ENCODE measurements around the gene AHNAK. TPM values are rescaled to one million over a fixed set of nuclear protein-coding genes. Genes with fewer than 3 reads are reported as not detected.

AHNAK gene
- total and polyA plus RNA-seq, 2 donors (not counting 3 experiments of a cell fraction or from before 2014, with no cell fraction given): 35.2 to 436 TPM

- no peaks in the 10 kb centered on the region for H3K36me3 ChIP-seq (ENCODE audit: control insufficient read depth in 2 of 2, extremely low read depth in 1 of 2, insufficient read depth in 2 of 2, low read length in 2 of 2)
- FAIRE-seq: no peak
- H3K4me2 ChIP-seq (ENCODE audit: insufficient read depth, low read length): no peak overlapping the region
- H3K4me1 ChIP-seq (ENCODE audit: control insufficient read depth, extremely low read depth, insufficient read depth, low read length): no peaks in the 10 kb centered on the region
- H3K9me1 ChIP-seq (replicated peaks; ENCODE audit: control insufficient read depth, extremely low read depth, insufficient read depth, low read length): no peaks in the 10 kb centered on the region
- BruUV-seq (replicated peaks): no TSS peak
- H3K79me2 ChIP-seq (ENCODE audit: control insufficient read depth, insufficient read depth, low read length): no peaks in the 10 kb centered on the region
- no peak overlapping the region for H3K4me3 ChIP-seq (replicated peaks in 1 of 3; ENCODE audit: insufficient read depth in 1 of 3, low read depth in 1 of 3, low read length in 3 of 3)
- H3K9me3 ChIP-seq (replicated peaks; ENCODE audit: control insufficient read depth, insufficient read depth, low read length): no peaks in the 10 kb centered on the region
- H3K27me3 ChIP-seq (ENCODE audit: control insufficient read depth in 2 of 2, insufficient read depth in 2 of 2, low read length in 2 of 2): no peaks in the 10 kb centered on the region
- TF ChIP-seq POLR2AphosphoS5 (IDR thresholded peaks at IDR 0.05; ENCODE audit: insufficient read depth, low read depth, low read length): no peak
- no peak for TF ChIP-seq JUN (IDR thresholded peaks at IDR 0.05; ENCODE audit: borderline replicate concordance, insufficient read depth, insufficient read length, low read depth)
- TF ChIP-seq POLR2A (IDR thresholded peaks at IDR 0.05; ENCODE audit: low read depth, low read length): no peak
- TF ChIP-seq FOS (IDR thresholded peaks at IDR 0.05; ENCODE audit: borderline replicate concordance, insufficient read depth, low read length): no peak
- no peak for TF ChIP-seq MYC (IDR thresholded peaks at IDR 0.05; ENCODE audit: low read depth, low read length)
- no peak for TF ChIP-seq CTCF (IDR thresholded peaks at IDR 0.05; ENCODE audit: extremely low read depth in 1 of 2, insufficient read depth in 1 of 2, low read depth in 1 of 2, low read length in 2 of 2)
- no peak for TF ChIP-seq GATA2 (IDR thresholded peaks at IDR 0.05; ENCODE audit: insufficient read depth, insufficient read length, low read depth, low read length)
- TF ChIP-seq, protein P1, sequence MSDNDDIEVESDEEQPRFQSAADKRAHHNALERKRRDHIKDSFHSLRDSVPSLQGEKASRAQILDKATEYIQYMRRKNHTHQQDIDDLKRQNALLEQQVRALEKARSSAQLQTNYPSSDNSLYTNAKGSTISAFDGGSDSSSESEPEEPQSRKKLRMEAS (IDR thresholded peaks at IDR 0.05; ENCODE audit: insufficient read depth, insufficient read length): no peak
- no peak for TF ChIP-seq EZH2 (IDR thresholded peaks at IDR 0.05; ENCODE audit: borderline replicate concordance, low read depth, low read length, severe bottlenecking)
- no peak overlapping the region for H2AFZ ChIP-seq (ENCODE audit: low read depth, low read length)
- no peaks in the 10 kb centered on the region for H4K20me1 ChIP-seq (replicated peaks; ENCODE audit: control insufficient read depth, extremely low read depth, insufficient read depth, low read length)
- dilution Hi-C loops (cut with MboI; ENCODE audit: extremely low pct_ligation_motif_present, low sequenced_read_pairs): no loop called here
- intact Hi-C loops (cut with micrococcal nuclease): no loop called here
- ChIA-PET POLR2A (interaction anchor here (0.6 kb wide), 1 partner anchor 13 kb away, joined by 3 read pairs; no protein-coding TSS in a partner anchor), CTCF (interaction anchor here (0.7 to 1.6 kb wide), 8 partner anchors 14 to 84 kb away, joined by 3 to 13 read pairs (median 4); no protein-coding TSS in a partner anchor)
- H3K27ac ChIP-seq (ENCODE audit: insufficient read depth, low read depth, low read length): no peak overlapping the region
- DNase-seq (ENCODE audit: low read depth, low spot score): no peak
- no peak overlapping the region for H3K9ac ChIP-seq (replicated peaks; ENCODE audit: extremely low read depth, insufficient read depth, low read length)
Measured at GRCh38 chr11:62458212-62459002, 88.2 kb downstream of the AHNAK start.
